Hepatocyte (in vitro differentiated cells): Measurements from ENCODE around the gene GRIN2D. TPM values are rescaled to one million over a fixed set of nuclear protein-coding genes. Genes with fewer than 3 reads are reported as not detected.

Experiments used
- DNase-seq: peaks from one replicate; pipeline ENCODE4 v3.0.0-alpha.2; 2016; ENCODE audit warnings: low spot score
- H2AFZ ChIP-seq: fragments of 200-600 bp; sonication (generic); 2 replicates; pipeline ENCODE4 v1.6.0; 2016; ENCODE audit warnings: antibody characterized with exemption, mild to moderate bottlenecking
- H3K27ac ChIP-seq: fragments of 200-600 bp; sonication (generic); 2 replicates; pipeline ENCODE4 v1.5.1; 2016; ENCODE audit warnings: mild to moderate bottlenecking
- H3K27me3 ChIP-seq: fragments of 200-600 bp; sonication (generic); 2 replicates; pipeline ENCODE4 v1.6.1; 2016
- H3K36me3 ChIP-seq: fragments of 200-600 bp; sonication (generic); replicated peaks from 2 replicates; pipeline ENCODE4 v1.5.1; 2016; ENCODE audit warnings: low read depth; ENCODE audit not compliant: insufficient read depth
- H3K4me1 ChIP-seq: fragments of 200-600 bp; sonication (generic); 2 replicates; pipeline ENCODE4 v1.5.1; 2016; ENCODE audit warnings: mild to moderate bottlenecking, moderate library complexity; ENCODE audit not compliant: insufficient read depth
- H3K4me2 ChIP-seq: fragments of 200-600 bp; sonication (generic); 2 replicates; pipeline ENCODE4 v1.6.0; 2016
- H3K4me3 ChIP-seq: fragments of 200-600 bp; sonication (generic); 2 replicates; pipeline ENCODE4 v1.5.1; 2016; ENCODE audit warnings: mild to moderate bottlenecking
- H3K79me2 ChIP-seq: fragments of 200-600 bp; sonication (generic); 2 replicates; pipeline ENCODE4 v1.6.0; 2017; ENCODE audit warnings: mild to moderate bottlenecking
- H3K9me2 ChIP-seq: fragments of 200-600 bp; sonication (generic); replicated peaks from 2 replicates; pipeline ENCODE4 v1.6.0; 2017; ENCODE audit warnings: mild to moderate bottlenecking; ENCODE audit not compliant: insufficient read depth
- H3K9me3 ChIP-seq: fragments of 200-600 bp; sonication (generic); 2 replicates; pipeline ENCODE4 v1.5.1; 2016; ENCODE audit warnings: low read depth, mild to moderate bottlenecking
- H4K20me1 ChIP-seq: fragments of 200-600 bp; sonication (generic); 2 replicates; pipeline ENCODE4 v1.6.0; 2016; ENCODE audit warnings: mild to moderate bottlenecking; ENCODE audit not compliant: insufficient read depth, poor library complexity, severe bottlenecking
- CTCF ChIP-seq: fragments of 200-600 bp; sonication (generic); IDR thresholded peaks from 2 replicates; pipeline ENCODE4 v1.5.1; 2016; ENCODE audit warnings: antibody characterized with exemption, mild to moderate bottlenecking; ENCODE audit not compliant: poor library complexity
- EZH2 ChIP-seq: fragments of 200-600 bp; sonication (generic); IDR thresholded peaks from 2 replicates; pipeline ENCODE4 v1.6.1; 2016; ENCODE audit warnings: antibody characterized with exemption, mild to moderate bottlenecking, borderline replicate concordance
- EZH2phosphoT487 ChIP-seq: fragments of 200-600 bp; sonication (generic); IDR thresholded peaks from one replicate; pipeline ENCODE4 v1.6.1; 2018; ENCODE audit warnings: antibody characterized with exemption, mild to moderate bottlenecking, low read depth, moderate library complexity; ENCODE audit not compliant: unreplicated experiment, severe bottlenecking
- WGBS: methylation state at CpG from one replicate; pipeline ENCODE4 v1.1.6; 2016; ENCODE audit warnings: low lambda C conversion rate; ENCODE audit errors: missing lambda C conversion rate; 5-methylcytosine and 5-hydroxymethylcytosine counted together
- polyA plus RNA-seq: library from polyadenylated mRNA; unstranded; fragments of >200 nt; fragmentation: Nextera tagmentation; extraction: Ambion mirVana; gene quantifications from 2 replicates; pipeline ENCODE4 v1.2.1, GENCODE V29; 2016
- total RNA-seq: library from RNA; depleted of rRNA; stranded (reverse); fragments of >200 nt; gene quantifications from 2 replicates; pipeline ENCODE4 v1.2.3, GENCODE V29; 2014

Gene GRIN2D
- total and polyA plus RNA-seq, 2 experiments from 2014 or later = 1.00 to 2.1 TPM

DNA sequence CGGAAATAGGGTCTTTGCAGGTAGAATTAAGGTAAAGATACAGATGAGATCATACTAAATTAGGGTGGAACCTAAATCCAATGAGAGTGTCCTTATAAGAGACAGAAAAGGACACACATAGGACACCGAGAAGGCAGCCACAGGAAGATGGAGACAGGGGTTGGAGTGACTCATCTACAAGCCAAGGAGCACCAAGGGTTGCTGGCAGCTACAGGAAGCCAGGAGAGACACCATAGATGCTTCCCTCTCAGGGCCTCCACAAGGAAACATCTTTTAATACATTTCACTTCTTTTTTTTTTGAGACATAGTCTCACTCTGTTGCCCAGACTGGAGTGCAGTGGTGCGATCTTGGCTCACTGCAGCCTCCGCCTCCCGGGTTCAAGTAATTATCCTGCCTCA lies 39.8 kb upstream of the GRIN2D start:
- Histone ChIP-seq H3K27ac (no peak overlapping the region), H2AFZ (no peak overlapping the region), H3K4me3 (no peak overlapping the region), H3K79me2 (no peaks in the 10 kb centered on the region), H3K27me3 (no peaks in the 10 kb centered on the region), H3K9me2 (no peaks in the 10 kb centered on the region), H4K20me1 (no peaks in the 10 kb centered on the region), H3K9me3 (no peaks in the 10 kb centered on the region), H3K4me2 (no peak overlapping the region), H3K36me3 (no peaks in the 10 kb centered on the region), H3K4me1 (peaks cover 3% of the 10 kb centered on the region)
- WGBS = 95% methylated on average over 5 of the region's 5 CpGs
- TF ChIP-seq EZH2phosphoT487 = no peak
- no peak for TF ChIP-seq CTCF
- TF ChIP-seq EZH2 = no peak
- DNase-seq = no peak

GRCh38 chr19:48354332-48354992 lies 39.0 kb upstream of the GRIN2D start:
- WGBS = 77% methylated on average over 15 of the region's 15 CpGs
- Histone ChIP-seq H3K4me1 (peaks cover 3% of the 10 kb centered on the region), H3K79me2 (no peaks in the 10 kb centered on the region), H3K36me3 (no peaks in the 10 kb centered on the region), H2AFZ (no peak overlapping the region), H3K9me3 (no peaks in the 10 kb centered on the region), H4K20me1 (no peaks in the 10 kb centered on the region), H3K27ac (peak overlapping the region; percentile 63), H3K27me3 (no peaks in the 10 kb centered on the region), H3K4me3 (no peak overlapping the region), H3K9me2 (no peaks in the 10 kb centered on the region), H3K4me2 (no peak overlapping the region)
- DNase-seq = peak; percentile 56
- TF ChIP-seq CTCF (no peak), EZH2 (no peak), EZH2phosphoT487 (no peak)

GRCh38 chr19:48355365-48355954 lies 38.0 kb upstream of the GRIN2D start:
- Histone ChIP-seq H2AFZ (no peak overlapping the region), H3K36me3 (no peaks in the 10 kb centered on the region)

More at GRCh38 chr19:48355365-48355954, 38.0 kb upstream of the GRIN2D start:
- Histone ChIP-seq H4K20me1 (no peaks in the 10 kb centered on the region), H3K4me3 (no peak overlapping the region), H3K4me1 (peaks cover 3% of the 10 kb centered on the region), H3K9me3 (no peaks in the 10 kb centered on the region), H3K4me2 (no peak overlapping the region), H3K27me3 (no peaks in the 10 kb centered on the region), H3K79me2 (no peaks in the 10 kb centered on the region), H3K27ac (peak overlapping the region; percentile 63), H3K9me2 (no peaks in the 10 kb centered on the region)
- DNase-seq = no peak
- no peak for TF ChIP-seq EZH2phosphoT487
- no peak for TF ChIP-seq CTCF
- TF ChIP-seq EZH2 = no peak
- 73% methylated on average over 12 of the region's 12 CpGs for WGBS
